Neuronal stem cell (in vitro differentiated cells): ENCODE measurements around the gene ARHGAP26.
A peak's percentile ranks its signal among the peaks of the same experiment; 100 is the strongest.

Source experiments
- DNase-seq: peaks from one replicate; pipeline ENCODE4 v3.0.0-alpha.2; 2013; ENCODE audit warnings: low spot score
- H2AFZ ChIP-seq: one replicate; pipeline ENCODE4 v1.6.1; 2013; ENCODE audit warnings: mild to moderate bottlenecking, low read length, inconsistent platforms
- H2AK5ac ChIP-seq: 2 replicates; pipeline ENCODE4 v1.6.1; 2013; ENCODE audit warnings: low read depth, mild to moderate bottlenecking, inconsistent platforms, low read length, moderate library complexity, mixed read lengths
- H2BK120ac ChIP-seq: 2 replicates; pipeline ENCODE4 v1.6.1; 2013; ENCODE audit warnings: low read depth, mild to moderate bottlenecking, inconsistent platforms, low read length, moderate library complexity, mixed read lengths
- H2BK12ac ChIP-seq: one replicate; pipeline ENCODE4 v1.6.1; 2013; ENCODE audit warnings: low read length, inconsistent platforms
- H2BK15ac ChIP-seq: 2 replicates; pipeline ENCODE4 v1.6.1; 2013; ENCODE audit warnings: mild to moderate bottlenecking, low read length, inconsistent platforms, mixed read lengths
- H2BK5ac ChIP-seq: one replicate; pipeline ENCODE4 v1.6.1; 2013; ENCODE audit warnings: inconsistent platforms, mild to moderate bottlenecking, low read length, moderate library complexity
- H3K14ac ChIP-seq: one replicate; pipeline ENCODE4 v1.6.1; 2013; ENCODE audit warnings: low read length, inconsistent platforms
- H3K18ac ChIP-seq: 2 replicates; pipeline ENCODE4 v1.6.1; 2013; ENCODE audit warnings: low read length, inconsistent platforms
- H3K23ac ChIP-seq: 2 replicates; pipeline ENCODE4 v1.6.1; 2013; ENCODE audit warnings: low read depth, mild to moderate bottlenecking, mixed read lengths, low read length, inconsistent platforms; ENCODE audit not compliant: poor library complexity
- H3K27ac ChIP-seq: replicated peaks from 3 replicates; pipeline ENCODE4 v1.5.1; 2013; ENCODE audit warnings: low read length, inconsistent platforms
- H3K27me3 ChIP-seq, 3 experiments: 2 replicates each; pipeline ENCODE4 v1.6.1; 2013; ENCODE audit warnings: low read length in 3 of 3, mild to moderate bottlenecking in 2 of 3, inconsistent platforms in 1 of 3, low read depth in 1 of 3, mixed read lengths in 1 of 3, moderate library complexity in 1 of 3; ENCODE audit not compliant: control insufficient read depth in 3 of 3, insufficient read depth in 3 of 3
- H3K36me3 ChIP-seq, 2 donors: replicated peaks in 1 of 2; 2 replicates each; pipeline ENCODE4 v1.6.1; 2013; ENCODE audit warnings: low read length in 2 of 2; ENCODE audit not compliant: control insufficient read depth in 2 of 2, insufficient read depth in 2 of 2
- H3K4ac ChIP-seq: 2 replicates; pipeline ENCODE4 v1.6.1; 2013; ENCODE audit warnings: inconsistent platforms, mild to moderate bottlenecking, low read length, moderate library complexity
- H3K4me1 ChIP-seq, 2 donors: 1 replicate in 1 of 2; 2 replicates in 1 of 2; pipeline ENCODE4 v1.6.1; 2013; ENCODE audit warnings: low read length in 2 of 2, low read depth in 1 of 2; ENCODE audit not compliant: control insufficient read depth in 2 of 2, insufficient read depth in 1 of 2
- H3K4me2 ChIP-seq: one replicate; pipeline ENCODE4 v1.6.1; 2013; ENCODE audit warnings: mild to moderate bottlenecking, low read length, inconsistent platforms; ENCODE audit not compliant: insufficient read depth, poor library complexity, severe bottlenecking
- H3K4me3 ChIP-seq, 2 donors: 2 replicates each; pipeline ENCODE4 v1.5.1; 2013; ENCODE audit warnings: low read length in 2 of 2, mild to moderate bottlenecking in 2 of 2, inconsistent platforms in 1 of 2, moderate library complexity in 1 of 2
- H3K79me1 ChIP-seq: one replicate; pipeline ENCODE4 v1.6.1; 2013; ENCODE audit warnings: low read depth, mild to moderate bottlenecking, inconsistent platforms, low read length, moderate library complexity
- H3K9ac ChIP-seq: one replicate; pipeline ENCODE4 v1.6.1; 2013; ENCODE audit warnings: mild to moderate bottlenecking, low read depth, low read length, inconsistent platforms; ENCODE audit not compliant: poor library complexity
- H3K9me3 ChIP-seq, 2 donors: replicated peaks in 1 of 2; 2 replicates each; pipeline versions ENCODE3 to v1.6.1; 2013; ENCODE audit warnings: low read length in 2 of 2, mild to moderate bottlenecking in 2 of 2, inconsistent platforms in 1 of 2, low read depth in 1 of 2, mixed read lengths in 1 of 2, moderate library complexity in 1 of 2; ENCODE audit not compliant: control insufficient read depth in 2 of 2, insufficient read depth in 1 of 2
- H4K8ac ChIP-seq: one replicate; pipeline ENCODE4 v1.6.1; 2013; ENCODE audit warnings: low read depth, mild to moderate bottlenecking, inconsistent platforms, low read length, moderate library complexity
- H4K91ac ChIP-seq: one replicate; pipeline ENCODE4 v1.6.1; 2013; ENCODE audit warnings: low read length, low read depth, mild to moderate bottlenecking, inconsistent platforms; ENCODE audit not compliant: poor library complexity
- WGBS, 2 donors: extraction: QIAGEN DNeasy Blood & Tissue Kit; methylation state at CpG; one replicate each; pipeline ENCODE4 v1.1.7; 2013; ENCODE audit warnings: missing lambda C conversion rate in 2 of 2, mixed read lengths in 1 of 2; ENCODE audit not compliant: insufficient read length in 2 of 2, insufficient replicate concordance in 1 of 2; ENCODE audit errors: extremely low coverage in 2 of 2; 5-methylcytosine and 5-hydroxymethylcytosine counted together

ARHGAP26 gene

GRCh38 chr5:142981475-142981874 is 211.3 kb downstream of the ARHGAP26 start:
- DNase-seq: no peak
- H3K9me3 ChIP-seq: no peaks in the 10 kb centered on the region

GRCh38 chr5:142981886-142982820 is 212.0 kb downstream of the ARHGAP26 start:
- Histone ChIP-seq H2BK15ac (no peak overlapping the region), H2BK12ac (no peak overlapping the region), H3K4me1 (peaks cover 20 to 21% of the 10 kb centered on the region in 2 donors), H3K27ac (peak overlapping the region; percentile 78), H3K14ac (peak overlapping the region; percentile 42), H4K91ac (no peak overlapping the region), H2AFZ (peak overlapping the region; percentile 83), H3K4me2 (peak overlapping the region; percentile 18), H3K27me3 (no peaks in the 10 kb centered on the region), H3K4me3 (no peak overlapping the region), H3K9me3 (no peaks in the 10 kb centered on the region), H2AK5ac (no peak overlapping the region), H3K18ac (peak overlapping the region; percentile 96), H3K4ac (no peak overlapping the region), H4K8ac (no peak overlapping the region), H3K79me1 (no peaks in the 10 kb centered on the region), H3K36me3 (no peaks in the 10 kb centered on the region), H2BK5ac (no peak overlapping the region), H3K9ac (no peak overlapping the region), H3K23ac (no peak overlapping the region), H2BK120ac (no peak overlapping the region)
- peak; percentile 33 for DNase-seq
- WGBS, 2 donors: no CpG with 5 or more reads among the region's 6 CpGs

More at GRCh38 chr5:142981475-142981874, 211.3 kb downstream of the ARHGAP26 start:
- H3K14ac ChIP-seq: no peak overlapping the region
- H2AFZ ChIP-seq: peak overlapping the region; percentile 83
- H3K4me1 ChIP-seq: peaks cover 20 to 21% of the 10 kb centered on the region in 2 donors
- H3K9ac ChIP-seq: no peak overlapping the region
- no peaks in the 10 kb centered on the region for H3K36me3 ChIP-seq
- no peak overlapping the region for H2BK5ac ChIP-seq
- no peaks in the 10 kb centered on the region for H3K79me1 ChIP-seq
- H3K4me3 ChIP-seq: no peak overlapping the region
- peak overlapping the region; percentile 78 for H3K27ac ChIP-seq
- no peak overlapping the region for H3K23ac ChIP-seq
- WGBS, 2 donors: no CpG with 5 or more reads among the region's 5 CpGs
- H4K91ac ChIP-seq: no peak overlapping the region
- no peak overlapping the region for H3K4me2 ChIP-seq
- no peak overlapping the region for H3K4ac ChIP-seq
- no peak overlapping the region for H2BK12ac ChIP-seq
- H2BK15ac ChIP-seq: no peak overlapping the region
- H2BK120ac ChIP-seq: no peak overlapping the region
- no peak overlapping the region for H3K18ac ChIP-seq
- H4K8ac ChIP-seq: no peak overlapping the region
- H3K27me3 ChIP-seq: no peaks in the 10 kb centered on the region
- no peak overlapping the region for H2AK5ac ChIP-seq

GRCh38 chr5:142982821-142983200 is 212.6 kb downstream of the ARHGAP26 start:
- Histone ChIP-seq H2AFZ (peak overlapping the region; percentile 83), H3K9ac (peak overlapping the region; percentile 66), H3K14ac (peak overlapping the region; percentile 42), H3K36me3 (no peaks in the 10 kb centered on the region), H2BK12ac (no peak overlapping the region), H3K4me1 (peaks cover 20 to 21% of the 10 kb centered on the region in 2 donors), H2BK120ac (no peak overlapping the region), H2BK5ac (no peak overlapping the region), H3K27me3 (no peaks in the 10 kb centered on the region), H3K4me3 (no peak overlapping the region), H2BK15ac (peak overlapping the region; percentile 8), H3K79me1 (no peaks in the 10 kb centered on the region), H3K4ac (no peak overlapping the region), H4K8ac (no peak overlapping the region), H3K4me2 (no peak overlapping the region), H3K23ac (no peak overlapping the region), H4K91ac (no peak overlapping the region), H3K9me3 (no peaks in the 10 kb centered on the region), H3K27ac (peak overlapping the region; percentile 78), H3K18ac (peak overlapping the region; percentile 96), H2AK5ac (peak overlapping the region; percentile 38)
- no CpG with 5 or more reads among the region's 4 CpGs for WGBS, 2 donors
- DNase-seq: no peak

- H3K4ac ChIP-seq: no peak overlapping the region
- no peak overlapping the region for H3K23ac ChIP-seq
- H4K91ac ChIP-seq: no peak overlapping the region
- H3K9me3 ChIP-seq: no peaks in the 10 kb centered on the region
- no peak overlapping the region for H3K4me2 ChIP-seq
- H2AFZ ChIP-seq: peak overlapping the region; percentile 79
- H3K18ac ChIP-seq: no peak overlapping the region
- no peak overlapping the region for H3K9ac ChIP-seq
- no peaks in the 10 kb centered on the region for H3K27me3 ChIP-seq
- no peaks in the 10 kb centered on the region for H3K36me3 ChIP-seq
- no peaks in the 10 kb centered on the region for H3K79me1 ChIP-seq
- H2BK5ac ChIP-seq: no peak overlapping the region
- H3K4me3 ChIP-seq: no peak overlapping the region
- no peak overlapping the region for H2AK5ac ChIP-seq
- no peak overlapping the region for H3K14ac ChIP-seq
- H2BK120ac ChIP-seq: no peak overlapping the region
- no peak overlapping the region for H4K8ac ChIP-seq
- H3K27ac ChIP-seq: no peak overlapping the region
- no CpG with 5 or more reads among the region's 1 CpG for WGBS, 2 donors
- no peak overlapping the region for H2BK15ac ChIP-seq
- H3K4me1 ChIP-seq: peaks cover 20 to 21% of the 10 kb centered on the region in 2 donors
- DNase-seq: no peak
- no peak overlapping the region for H2BK12ac ChIP-seq
These were observed 213.8 kb downstream of the ARHGAP26 start for GRCh38 chr5:142984011-142984410.
